Activated CD8-positive, alpha-beta memory T cell treated with anti-CD3 and anti-CD28 coated beads, Interleukin-2, amount 50 U/mL, for 4 hours (primary cell): Measurements from ENCODE around the gene PPP6R2.

Experiments used
- DNase-seq: peaks from one replicate; pipeline ENCODE4 v3.0.0-alpha.2; 2020

The PPP6R2 gene

DNA sequence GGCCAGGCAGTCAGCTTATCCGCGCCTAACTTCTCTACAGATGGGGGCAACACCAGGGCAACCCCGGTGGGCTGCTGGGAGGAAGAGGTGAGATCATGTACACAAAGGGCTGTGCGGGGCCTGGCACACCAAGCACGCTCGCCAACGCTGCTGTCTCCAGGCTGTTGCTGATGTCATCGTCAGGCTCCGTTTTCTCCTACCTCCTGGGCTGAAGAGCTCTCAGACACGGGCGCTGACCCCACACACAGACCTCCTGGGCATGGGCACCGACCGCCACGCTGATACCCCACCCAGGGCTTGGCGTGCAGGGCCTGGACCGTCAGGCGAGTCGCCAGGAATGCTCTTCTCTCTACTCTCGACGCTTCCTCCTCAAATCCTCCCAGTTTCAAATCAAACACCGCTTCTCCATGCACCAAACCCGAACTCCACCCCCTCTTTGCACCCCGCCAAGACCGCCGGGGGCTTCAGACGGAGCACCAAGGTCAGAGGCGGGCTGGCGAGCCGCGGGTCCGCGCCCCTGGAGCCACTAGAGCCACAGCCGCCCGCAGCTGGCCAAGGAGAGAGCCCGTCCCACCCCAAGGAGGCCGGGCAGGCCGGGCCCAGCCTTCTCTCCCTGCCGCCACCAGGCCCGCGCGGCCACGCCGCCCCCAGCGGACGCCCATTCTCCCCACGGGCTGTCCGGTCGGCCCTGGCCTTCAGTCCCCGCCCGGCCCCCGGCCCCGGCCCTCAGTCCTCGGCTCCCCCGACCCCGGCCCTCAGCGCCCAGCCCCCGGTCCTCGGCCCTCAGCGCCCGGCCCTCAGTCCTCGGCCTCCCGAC lies 130.9 kb downstream of the PPP6R2 start:
- peak; percentile 40 for DNase-seq

DNA sequence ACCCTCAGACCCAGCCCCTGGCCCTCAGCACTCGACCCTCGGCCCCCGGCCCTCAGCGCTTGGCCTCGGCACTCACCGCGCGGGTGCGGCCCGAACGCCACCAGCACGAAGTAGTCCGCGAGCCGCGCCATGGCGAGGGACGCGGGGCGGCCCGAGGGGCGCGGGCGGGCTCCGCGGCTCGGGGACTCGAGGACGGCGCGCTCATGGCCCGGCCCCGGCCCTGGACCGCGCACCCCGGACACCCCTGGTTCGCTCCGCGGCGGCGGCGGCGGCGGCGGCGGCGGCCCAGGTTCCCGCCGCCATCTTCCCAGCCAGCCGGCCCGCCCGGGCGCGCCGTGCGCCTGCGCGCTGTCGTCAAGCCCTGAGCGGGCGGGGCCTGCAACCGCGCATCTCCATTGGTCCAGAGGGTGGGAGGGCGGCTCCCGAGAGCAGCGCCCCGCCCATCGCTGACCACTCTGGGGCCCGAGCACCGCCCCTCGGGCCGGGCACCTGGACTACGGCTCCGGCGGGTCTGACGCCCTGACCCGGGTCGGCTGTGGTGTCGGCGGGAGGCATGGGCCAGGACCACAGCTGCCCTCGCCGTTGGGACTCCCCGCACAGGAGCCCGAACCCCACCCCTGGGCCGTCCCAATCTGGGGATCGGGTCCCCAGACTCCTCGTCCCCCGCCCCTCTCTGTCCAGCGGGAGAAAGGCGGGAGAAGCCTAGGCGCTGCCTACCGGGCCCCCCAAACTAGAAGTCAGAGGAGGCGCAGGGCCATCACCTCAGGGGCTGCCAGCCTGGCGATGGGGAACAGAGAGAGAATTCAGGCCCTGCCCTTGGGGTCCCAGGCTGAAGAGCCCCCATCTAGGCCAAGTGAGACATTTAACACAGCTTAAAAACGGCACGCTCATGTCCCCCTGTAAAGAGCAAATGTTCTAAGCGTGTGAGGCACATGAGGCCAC lies 131.9 kb downstream of the PPP6R2 start, which contains the start of gene SBF1:
TSS of gene SBF1 (minus strand) at position 326 of the 942 bp plus-strand sequence. CDS start at position 131, 195 bp downstream.
- peak; percentile 88 for DNase-seq

DNA sequence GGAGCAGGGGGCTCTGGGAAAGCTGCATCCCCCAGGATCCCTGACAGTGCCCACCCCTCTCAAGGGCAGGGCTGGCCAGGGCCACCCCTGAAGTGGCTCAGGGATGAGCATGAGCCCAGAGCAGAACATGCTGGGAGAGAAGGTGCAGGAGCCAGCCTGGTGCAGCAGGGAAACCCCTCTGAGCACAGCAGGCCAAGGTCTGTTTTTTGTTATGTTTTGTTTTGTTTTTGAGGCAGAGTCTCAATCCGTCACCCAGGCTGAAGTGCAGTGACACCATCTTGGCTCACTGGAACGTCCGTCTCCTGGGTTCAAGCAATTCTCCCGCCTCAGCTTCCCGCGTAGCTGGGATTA lies 132.5 kb downstream of the PPP6R2 start:
- no peak for DNase-seq

DNA sequence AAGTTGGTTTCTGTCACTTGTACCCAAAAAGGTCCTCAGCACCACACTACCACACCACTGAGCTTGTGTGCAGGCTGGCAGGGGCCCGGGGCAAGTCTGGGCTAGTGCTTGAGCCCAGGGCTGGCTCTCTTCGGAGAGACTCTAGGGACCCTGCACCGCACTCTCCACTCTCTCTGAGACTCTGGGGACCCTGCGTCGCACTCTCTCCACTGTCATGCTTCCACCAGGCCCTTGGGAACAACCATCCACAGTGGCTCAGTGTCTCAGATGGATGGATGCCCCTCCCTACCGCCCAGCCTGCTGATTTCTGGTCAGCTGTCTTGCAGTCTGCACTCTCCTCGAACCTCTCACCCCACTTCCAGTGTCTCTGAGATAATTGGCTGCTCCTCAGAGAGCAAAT lies 133.7 kb downstream of the PPP6R2 start:
- no peak for DNase-seq

DNA sequence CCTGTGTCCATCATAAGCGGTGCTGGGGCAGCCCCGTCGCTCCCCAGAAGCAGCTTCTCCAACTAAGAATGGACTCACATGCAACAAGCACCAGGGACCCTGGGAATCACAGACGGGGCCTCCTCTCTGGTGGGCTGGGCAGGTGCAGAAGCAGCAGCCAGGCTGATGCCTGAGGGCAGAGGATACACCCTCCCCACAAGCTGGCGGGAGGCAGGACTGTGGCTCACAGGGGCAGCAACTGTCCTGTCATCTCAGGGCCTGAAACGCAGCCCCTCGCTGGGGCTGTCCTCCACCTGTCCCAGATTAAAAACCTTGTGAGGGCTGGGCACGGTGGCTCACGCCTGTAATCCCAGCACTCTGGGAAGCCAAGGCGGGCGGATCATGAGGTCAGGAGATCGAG lies 134.8 kb downstream of the PPP6R2 start:
- DNase-seq: no peak

DNA sequence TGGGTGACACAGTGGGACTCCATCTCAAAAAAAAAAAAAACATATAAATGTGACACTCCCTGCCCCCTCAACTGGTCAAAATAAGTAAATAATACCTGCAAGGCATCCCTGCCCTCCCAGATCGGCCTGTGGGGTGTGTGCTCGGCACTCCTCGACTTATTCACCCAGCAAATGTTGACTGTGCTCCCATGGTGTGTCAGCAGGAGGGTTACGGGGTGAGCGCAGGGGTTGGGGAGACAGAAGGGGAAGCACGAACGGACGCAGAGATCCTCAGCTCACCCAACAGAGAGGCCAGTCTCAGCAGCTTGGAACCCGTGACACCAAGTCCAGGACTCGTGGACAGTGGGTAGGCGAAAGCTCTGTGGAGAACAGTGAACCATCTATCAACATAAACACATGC lies 136.6 kb downstream of the PPP6R2 start:
- DNase-seq: no peak

DNA sequence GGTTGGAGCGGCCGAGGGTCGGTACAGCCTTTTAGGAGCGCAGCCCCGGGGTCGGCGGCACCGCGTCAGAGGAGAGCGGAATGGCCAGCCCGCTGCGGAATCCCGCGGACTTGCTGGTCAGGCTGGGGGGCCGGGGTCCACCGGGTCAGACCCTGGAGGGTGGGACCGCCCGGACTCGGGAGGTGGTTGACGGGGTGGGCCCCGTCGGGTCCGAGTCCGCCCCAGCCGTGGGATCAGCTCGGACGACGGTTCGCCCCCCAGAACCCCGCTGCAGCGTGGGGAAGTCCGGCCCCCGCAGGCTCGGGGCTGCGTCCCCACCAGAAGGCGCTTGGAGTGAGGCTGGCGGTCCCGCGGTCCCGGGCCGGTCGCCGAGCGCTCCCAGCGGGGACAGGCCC lies 137.9 kb downstream of the PPP6R2 start:
- no peak for DNase-seq

DNA sequence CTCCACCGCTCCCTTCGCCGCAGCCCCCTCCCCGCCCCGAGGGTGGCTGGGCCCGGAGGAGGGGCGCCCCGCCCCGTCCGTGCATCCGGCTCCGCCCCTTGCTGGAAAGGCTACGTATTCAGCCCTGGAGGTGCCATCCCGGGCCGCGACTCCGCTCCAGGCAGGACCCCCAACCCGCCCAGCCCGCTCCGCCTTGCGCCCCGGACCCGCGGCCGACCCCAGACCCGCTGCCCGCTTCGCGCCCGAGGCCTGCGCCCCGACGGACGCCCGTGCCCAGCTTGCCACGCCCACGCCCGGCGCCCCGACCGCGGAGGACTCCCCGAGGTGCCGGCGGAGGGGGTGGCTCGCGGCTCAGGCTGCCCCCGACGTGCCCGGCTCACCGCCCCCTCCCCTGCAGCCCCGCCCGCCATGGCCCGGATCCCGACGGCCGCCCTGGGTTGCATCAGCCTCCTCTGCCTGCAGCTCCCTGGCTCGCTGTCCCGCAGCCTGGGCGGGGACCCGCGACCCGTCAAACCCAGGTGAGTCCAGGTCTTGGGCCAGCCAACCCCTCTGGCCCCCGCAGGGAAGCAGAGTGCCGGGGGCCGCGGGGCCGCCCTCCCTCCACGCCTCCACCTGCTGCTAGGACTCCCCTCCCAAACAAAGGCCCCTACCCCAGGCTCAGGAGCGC lies 138.4 kb downstream of the PPP6R2 start, which contains the start of gene ADM2:
TSS of gene ADM2 (plus strand) at position 104 of the 667 bp plus-strand sequence. CDS start at position 409, 305 bp downstream.
- peak; percentile 68 for DNase-seq

DNA sequence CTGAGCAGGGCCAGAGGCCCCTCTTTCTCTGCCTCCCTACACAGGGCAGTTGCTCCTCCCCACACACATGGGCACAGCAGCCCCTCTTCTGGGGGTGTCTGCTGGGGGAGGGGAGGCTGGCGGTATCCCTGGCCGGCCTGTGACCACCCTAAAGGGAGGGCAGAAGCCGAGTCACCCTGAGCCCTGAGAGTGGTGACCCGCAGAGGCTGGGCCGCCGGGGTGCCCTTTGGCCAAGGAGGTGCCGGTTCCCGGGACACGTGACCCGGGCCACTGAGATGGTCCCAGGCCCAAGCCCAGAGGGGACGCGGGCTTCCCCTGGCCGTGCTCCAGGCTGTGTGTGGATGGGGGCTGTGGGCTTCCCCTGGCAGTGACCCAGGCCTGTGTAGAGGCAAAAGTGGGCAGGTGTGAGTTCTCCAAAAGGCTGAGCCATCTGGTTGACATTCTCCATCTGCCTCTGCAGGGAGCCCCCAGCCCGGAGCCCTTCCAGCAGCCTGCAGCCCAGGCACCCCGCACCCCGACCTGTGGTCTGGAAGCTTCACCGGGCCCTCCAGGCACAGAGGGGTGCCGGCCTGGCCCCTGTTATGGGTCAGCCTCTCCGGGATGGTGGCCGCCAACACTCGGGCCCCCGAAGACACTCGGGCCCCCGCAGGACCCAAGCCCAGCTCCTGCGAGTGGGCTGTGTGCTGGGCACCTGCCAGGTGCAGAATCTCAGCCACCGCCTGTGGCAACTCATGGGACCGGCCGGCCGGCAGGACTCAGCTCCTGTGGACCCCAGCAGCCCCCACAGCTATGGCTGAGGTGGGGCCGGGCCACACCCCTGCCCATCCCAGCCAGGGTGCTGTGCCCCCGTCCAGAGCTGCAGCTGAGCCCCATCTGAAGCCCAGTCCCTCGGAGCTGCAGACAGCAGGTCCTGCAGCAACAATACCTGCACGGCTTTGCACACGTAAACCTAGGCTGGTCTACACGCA lies 139.3 kb downstream of the PPP6R2 start:
- no peak for DNase-seq

DNA sequence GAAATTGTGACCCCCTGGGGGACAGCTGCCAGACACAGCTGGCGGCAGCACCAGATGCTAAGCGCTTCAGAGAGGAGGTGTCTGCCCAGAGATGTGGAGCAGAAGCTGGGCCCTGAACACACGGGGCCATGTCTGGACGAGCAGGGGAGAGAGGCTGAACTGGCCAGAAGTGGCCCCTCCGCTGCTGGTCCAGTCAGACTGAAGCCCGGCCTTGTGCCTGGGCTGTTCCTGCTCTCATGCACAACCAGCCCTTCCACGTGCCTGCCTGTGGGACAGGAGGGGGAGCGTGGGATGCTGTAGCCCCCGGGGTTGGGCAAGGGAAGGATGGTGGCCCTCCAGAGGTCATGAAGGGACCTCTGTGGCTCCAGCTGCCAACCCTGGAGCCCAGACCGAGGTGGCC lies 140.0 kb downstream of the PPP6R2 start:
- no peak for DNase-seq

DNA sequence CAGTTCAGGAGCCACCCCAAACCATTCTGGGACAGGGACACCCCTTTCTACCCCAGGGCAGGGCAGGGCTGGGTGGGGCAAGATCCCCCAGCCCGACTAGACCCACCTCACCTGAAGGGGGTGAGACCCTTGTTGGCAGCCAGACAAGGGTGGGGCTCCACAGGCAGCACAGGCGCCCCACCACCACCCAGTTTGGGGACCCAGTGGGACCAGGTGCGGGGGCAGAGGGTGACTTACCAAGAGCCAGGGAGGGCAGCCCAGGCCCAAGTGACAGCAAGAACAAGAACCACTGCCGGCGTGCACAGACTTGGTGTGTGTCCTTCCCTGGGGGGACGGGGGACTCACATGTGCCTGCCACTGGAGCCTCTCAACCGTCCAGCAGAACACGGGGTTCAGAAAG lies 140.4 kb downstream of the PPP6R2 start:
- no peak for DNase-seq

DNA sequence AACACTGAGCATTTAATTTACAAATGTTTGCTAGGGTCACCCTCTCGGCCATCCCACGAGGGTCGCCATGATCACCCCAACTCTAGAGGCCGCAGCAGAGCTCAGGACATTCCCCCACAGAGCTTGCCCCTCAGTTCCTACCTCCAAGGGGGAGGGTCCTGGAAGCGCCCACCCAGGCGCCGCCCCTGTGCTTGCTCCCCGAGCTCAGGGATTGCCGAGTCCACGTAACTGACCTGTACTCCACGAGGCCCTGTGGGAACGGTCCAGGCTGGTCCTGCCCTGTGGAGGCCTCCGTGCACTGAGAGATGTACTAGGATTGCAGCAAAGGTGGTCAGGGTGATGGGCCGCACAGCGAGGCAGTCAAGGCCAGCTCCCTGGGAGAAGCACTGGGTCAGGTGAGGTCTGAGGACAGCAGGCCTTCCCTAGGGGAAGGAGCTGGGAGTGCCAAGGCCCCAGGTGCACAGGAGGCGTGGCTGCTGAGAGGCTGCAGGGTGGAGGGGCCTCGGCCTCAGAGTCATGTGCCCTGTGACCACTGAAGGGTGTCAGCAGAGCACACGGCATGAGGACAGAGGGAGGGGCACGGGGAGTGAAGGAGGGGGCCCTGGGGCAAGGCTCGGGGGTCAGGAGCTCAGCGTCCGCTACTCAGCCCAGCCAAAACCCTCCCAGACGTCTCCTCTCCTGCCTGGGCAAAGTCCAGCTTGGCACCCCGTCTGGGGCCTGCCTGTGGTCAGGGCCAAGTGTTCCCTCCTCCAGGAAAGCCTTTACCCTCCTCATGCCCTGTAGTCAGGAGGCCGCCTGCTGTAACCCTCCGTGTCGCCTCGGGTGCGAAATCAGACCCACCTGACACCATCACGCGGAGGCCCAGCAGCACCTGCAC lies 141.1 kb downstream of the PPP6R2 start:
- DNase-seq: no peak

DNA sequence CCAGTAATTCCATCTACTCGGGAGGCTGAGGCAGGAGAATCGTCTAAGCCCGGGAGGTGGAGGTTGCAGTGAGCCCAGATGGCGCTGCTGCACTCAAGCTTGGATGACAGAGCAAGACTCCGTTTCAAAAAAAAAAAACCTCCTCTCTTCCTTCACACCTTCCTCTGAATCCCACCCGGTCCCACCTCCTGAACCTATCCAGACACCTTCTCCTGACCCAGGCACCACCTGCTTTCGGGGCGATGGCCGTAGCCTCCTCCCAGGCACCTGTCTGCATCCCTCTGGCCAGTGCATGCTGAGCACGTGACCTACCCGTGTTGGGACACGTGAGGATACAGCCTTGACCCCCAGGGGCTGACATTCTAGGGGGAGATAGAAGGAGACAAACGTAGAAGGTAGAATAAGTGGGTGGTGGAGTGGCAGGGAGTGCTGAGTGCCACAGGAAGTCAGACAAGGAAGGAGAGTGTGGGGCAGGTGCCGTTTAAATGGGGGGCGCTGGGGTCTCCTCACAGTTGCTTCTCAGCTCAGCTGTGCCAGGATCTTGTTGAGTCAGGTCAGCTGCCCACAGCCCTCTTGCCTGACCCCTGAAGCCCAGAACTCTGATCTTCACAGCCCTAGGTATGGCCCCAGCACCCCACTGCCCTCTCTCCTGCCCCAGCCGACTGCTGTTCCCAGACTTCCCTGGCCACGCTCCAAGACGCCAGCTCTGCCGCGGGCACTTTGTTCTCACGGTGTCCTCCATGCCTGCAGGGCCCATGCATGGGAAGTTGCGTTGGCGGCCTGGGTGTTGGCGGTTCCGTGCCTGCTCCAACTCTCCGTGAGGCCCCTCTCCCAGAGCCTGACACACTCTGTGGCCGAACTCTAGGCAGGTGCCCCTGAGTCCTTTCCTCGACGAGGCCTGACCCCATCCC lies 142.3 kb downstream of the PPP6R2 start:
- DNase-seq: no peak

DNA sequence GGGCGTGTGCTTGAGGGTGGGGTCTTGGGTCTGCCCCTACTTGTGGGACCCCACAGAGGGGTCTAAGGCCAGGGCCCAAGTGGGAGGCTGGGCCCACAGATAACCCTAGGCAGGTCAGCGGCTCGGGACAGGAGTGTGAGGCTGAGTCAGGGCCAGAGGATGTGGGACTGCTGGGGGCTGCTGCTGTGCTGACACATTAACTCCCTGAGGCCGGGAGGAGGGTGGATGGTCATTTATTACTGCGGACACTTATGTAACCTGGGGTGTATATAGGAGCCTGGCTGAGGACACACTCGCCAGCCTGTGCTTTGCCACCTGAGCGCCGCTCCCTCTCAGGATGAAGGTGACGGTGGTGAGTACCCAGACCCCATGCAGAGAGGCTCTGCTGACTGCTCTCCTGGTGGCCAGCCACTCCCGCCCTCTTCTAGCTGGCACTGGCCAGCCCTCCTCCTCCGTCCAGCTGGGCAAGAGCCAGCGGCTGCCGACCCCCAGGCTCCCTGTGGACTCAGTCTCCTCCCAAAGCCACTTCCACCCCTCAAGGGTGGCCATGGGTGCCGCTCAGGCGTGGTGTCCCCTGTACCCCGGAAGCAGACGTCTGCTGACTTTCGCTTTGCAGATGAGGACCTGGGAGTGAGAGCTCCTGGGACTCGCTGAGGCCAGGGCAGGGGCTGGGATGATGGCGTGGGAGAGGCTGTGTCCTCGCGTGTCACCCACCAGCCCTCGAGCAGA lies 143.6 kb downstream of the PPP6R2 start, which contains the start of gene MIOX:
TSS of gene MIOX (plus strand) at position 299 of the 729 bp plus-strand sequence. CDS start at position 338, 39 bp downstream.
- no peak for DNase-seq

DNA sequence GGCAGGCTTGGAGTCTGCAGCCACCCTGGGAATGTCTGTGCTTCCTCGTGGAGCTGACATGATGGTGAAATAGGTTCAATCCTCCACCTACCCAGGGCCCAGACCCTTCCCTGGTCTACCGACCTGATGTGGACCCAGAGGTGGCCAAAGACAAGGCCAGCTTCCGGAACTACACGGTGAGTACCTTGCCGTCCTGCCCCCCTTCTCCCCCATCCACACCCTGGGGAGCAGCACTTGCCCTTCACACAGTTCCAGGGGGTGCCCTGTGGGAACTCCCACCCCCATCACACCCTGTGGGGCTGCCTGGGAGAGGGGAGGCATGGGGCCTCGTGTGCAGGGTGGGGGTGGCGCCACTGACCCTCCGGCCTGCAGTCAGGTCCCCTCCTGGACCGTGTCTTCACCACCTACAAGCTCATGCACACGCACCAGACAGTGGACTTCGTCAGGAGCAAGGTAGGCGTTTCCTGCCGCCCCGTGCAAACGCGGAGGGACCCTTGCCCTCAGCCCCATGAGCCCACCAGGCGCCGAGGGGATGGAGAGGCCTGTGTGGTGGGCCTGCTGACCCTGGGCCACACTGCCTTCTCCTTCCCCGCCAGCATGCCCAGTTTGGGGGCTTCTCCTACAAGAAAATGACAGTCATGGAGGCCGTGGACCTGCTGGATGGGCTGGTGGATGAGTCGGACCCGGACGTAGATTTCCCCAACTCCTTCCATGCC lies 144.3 kb downstream of the PPP6R2 start:
- no peak for DNase-seq

DNA sequence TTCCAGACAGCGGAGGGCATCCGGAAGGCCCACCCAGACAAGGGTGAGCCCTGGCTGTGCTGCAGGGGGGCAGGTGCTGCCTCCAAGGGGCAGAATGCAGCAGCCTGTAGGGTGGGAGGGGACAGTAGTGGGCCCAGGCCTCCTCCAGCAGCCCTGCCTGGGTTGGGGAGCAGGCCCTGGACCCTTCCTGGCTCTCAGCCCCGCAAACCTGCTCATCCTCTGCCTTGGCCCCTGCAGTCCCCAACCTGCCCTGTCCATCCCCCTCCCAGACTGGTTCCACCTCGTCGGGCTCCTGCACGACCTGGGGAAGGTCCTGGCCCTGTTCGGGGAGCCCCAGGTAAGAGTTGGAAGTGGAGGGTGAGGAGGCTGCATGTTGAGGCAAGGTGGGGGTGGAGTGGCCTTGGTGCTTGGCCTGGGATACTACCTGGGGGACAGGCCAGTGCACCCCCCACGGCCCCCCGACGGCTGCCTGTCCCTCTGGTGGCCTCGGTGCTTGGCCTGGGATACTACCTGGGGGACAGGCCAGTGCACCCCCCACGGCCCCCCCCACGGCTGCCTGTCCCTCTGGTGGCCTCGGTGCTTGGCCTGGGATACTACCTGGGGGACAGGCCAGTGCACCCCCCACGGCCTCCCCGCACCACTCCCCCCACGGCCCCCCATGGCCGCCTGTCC lies 145.0 kb downstream of the PPP6R2 start:
- DNase-seq: no peak

DNA sequence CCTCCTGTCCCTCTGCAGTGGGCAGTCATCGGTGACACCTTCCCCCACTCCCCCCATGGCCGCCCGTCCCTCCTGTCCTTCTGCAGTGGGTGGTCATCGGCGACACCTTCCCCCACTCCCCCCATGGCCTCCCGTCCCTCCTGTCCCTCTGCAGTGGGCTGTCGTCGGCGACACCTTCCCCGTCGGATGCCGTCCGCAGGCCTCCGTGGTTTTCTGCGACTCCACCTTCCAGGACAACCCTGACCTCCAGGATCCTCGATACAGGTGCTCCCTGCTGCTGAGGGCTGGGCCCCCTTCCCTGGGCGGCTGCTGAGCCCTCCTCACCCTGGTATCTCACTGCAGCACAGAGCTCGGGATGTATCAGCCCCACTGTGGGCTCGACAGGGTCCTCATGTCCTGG lies 145.8 kb downstream of the PPP6R2 start:
- no peak for DNase-seq
